Bronchial epithelial cell (primary cell): ENCODE data around the gene HSPA4. TPM values are rescaled to one million over a fixed set of nuclear protein-coding genes. Genes with fewer than 3 reads are reported as not detected.
A peak's percentile ranks its signal among the peaks of the same experiment; 100 is the strongest.

Experiments
- DNase-seq: peaks from one replicate; pipeline ENCODE4 v3.0.0-alpha.2; 2010; ENCODE audit warnings: low read depth
- FAIRE-seq: peaks from 2 replicates; lab custom pipeline; 2011; peaks lifted over from hg19 to GRCh38; lab: Jason Lieb, UNC
- H3K27me3 ChIP-seq: 2 replicates; pipeline ENCODE4 v1.5.1; 2011; ENCODE audit warnings: low read length; ENCODE audit not compliant: control insufficient read depth, insufficient read depth
- H3K36me3 ChIP-seq: 2 replicates; pipeline ENCODE4 v1.5.1; 2011; ENCODE audit warnings: low read length; ENCODE audit not compliant: control insufficient read depth, insufficient read depth
- H3K4me3 ChIP-seq: 2 replicates; pipeline ENCODE4 v1.5.1; 2011; ENCODE audit warnings: mild to moderate bottlenecking, low read depth, low read length, control low read depth
- CTCF ChIP-seq: IDR thresholded peaks from 2 replicates; pipeline ENCODE4 v1.5.1; 2011; ENCODE audit warnings: mild to moderate bottlenecking, moderate library complexity, low read length, control low read depth, inconsistent platforms; ENCODE audit not compliant: insufficient read depth, severe bottlenecking
- total RNA-seq: library from RNA; depleted of rRNA; stranded (reverse); fragments of >200 nt; gene quantifications from 2 replicates; pipeline ENCODE4 v1.2.1, GENCODE V29; 2014

The HSPA4 gene
- total RNA-seq, 1 donor from 2014 or later: 142 TPM

DNA sequence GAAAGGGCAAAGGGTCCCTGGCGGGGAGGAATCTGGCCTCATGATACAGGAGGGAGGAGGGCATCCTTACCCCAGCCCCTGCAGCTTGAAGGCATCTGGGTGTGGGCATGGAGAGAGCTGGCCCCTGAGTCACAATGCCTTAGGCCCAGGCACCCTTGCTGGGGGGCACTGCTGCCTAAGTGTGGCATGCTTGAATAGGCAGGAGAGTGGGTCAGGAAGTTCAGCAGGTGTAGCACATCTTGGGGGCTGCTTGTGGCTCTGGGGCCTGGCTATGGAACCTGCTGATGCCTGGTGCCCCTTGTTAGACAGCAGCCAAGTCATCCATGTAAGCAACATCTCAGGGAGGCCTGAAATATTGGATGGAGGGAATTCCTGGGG lies 63.1 kb downstream of the HSPA4 start:
- TF ChIP-seq CTCF: no peak
- no peak for DNase-seq
- no peaks in the 10 kb centered on the region for H3K27me3 ChIP-seq
- FAIRE-seq: no peak
- no peak overlapping the region for H3K4me3 ChIP-seq
- no peaks in the 10 kb centered on the region for H3K36me3 ChIP-seq

DNA sequence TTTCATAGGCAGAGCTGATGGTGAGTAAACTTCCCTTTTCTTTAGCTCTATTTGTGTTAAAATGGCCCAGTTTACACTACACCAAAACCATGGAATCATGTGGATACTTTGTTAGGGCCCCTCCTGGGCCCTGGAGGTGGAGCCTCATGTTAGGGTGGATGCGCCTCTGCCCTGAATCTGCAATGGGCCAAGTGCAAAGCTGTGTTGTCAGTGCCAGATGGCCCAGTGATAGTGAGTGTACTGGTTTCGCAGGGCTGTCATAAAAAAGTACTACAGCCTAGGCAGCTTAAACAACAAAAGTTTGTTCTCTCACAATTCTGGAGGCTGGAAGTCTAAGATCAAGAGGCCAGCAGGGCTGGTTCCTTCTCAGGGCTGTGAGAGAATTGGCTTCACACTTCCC lies 64.8 kb downstream of the HSPA4 start:
- Histone ChIP-seq H3K36me3 (no peaks in the 10 kb centered on the region), H3K4me3 (no peak overlapping the region), H3K27me3 (no peaks in the 10 kb centered on the region)
- FAIRE-seq (peak; percentile 80), DNase-seq (no peak)
- TF ChIP-seq CTCF: no peak

- Histone ChIP-seq H3K27me3 (no peaks in the 10 kb centered on the region), H3K36me3 (no peaks in the 10 kb centered on the region), H3K4me3 (no peak overlapping the region)
- FAIRE-seq (no peak), DNase-seq (no peak)
- TF ChIP-seq CTCF: no peak
These were observed 65.5 kb downstream of the HSPA4 start for GRCh38 chr5:133117166-133117911.

GRCh38 chr5:133117912-133118445 lies 66.2 kb downstream of the HSPA4 start:
- DNase-seq: no peak
- TF ChIP-seq CTCF: no peak
- no peak for FAIRE-seq

DNA sequence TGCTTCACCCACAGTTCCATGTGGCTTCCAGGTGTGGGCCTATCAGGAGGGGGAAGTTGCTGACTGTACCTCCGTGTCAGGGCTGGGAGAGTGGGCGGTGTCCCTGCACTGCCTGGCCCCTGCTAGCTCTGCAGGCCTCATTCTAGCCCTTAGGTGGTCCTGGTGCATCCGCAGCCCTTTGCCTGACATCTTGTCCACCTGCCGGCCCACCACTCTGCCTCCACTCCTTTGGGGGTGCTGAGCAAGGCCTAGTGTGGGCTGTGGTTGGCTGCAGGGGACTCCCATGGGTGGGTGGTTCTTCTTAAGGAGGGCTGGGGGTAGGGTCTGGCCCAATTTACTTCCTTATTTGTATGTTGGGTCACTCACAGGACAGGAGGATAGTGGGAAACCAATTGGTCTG lies 66.9 kb downstream of the HSPA4 start:
- no peak for TF ChIP-seq CTCF
- H3K27me3 ChIP-seq: no peaks in the 10 kb centered on the region
- no peak for DNase-seq
- FAIRE-seq: peak; percentile 40
- no peak overlapping the region for H3K4me3 ChIP-seq
- H3K36me3 ChIP-seq: no peaks in the 10 kb centered on the region

More at GRCh38 chr5:133117912-133118445, 66.2 kb downstream of the HSPA4 start:
- Histone ChIP-seq H3K27me3 (no peaks in the 10 kb centered on the region), H3K4me3 (no peak overlapping the region), H3K36me3 (no peaks in the 10 kb centered on the region)
